DOHH2 (cell line): Measurements from ENCODE around the gene COTL1.

Experiments used
- H3F3A ChIP-seq: fragments of 200-600 bp; sonication (generic), shearing (Covaris generic); 2 replicates; pipeline ENCODE4 v1.6.0; 2016; ENCODE audit warnings: antibody characterized with exemption, mild to moderate bottlenecking; ENCODE audit not compliant: control insufficient read depth, insufficient read depth
- H3K27ac ChIP-seq: fragments of 200-600 bp; sonication (generic); 2 replicates; pipeline ENCODE4 v1.5.1; 2014; ENCODE audit warnings: low read depth, mild to moderate bottlenecking, low read length, moderate library complexity
- H3K27me3 ChIP-seq: fragments of 200-600 bp; sonication (generic); 2 replicates; pipeline ENCODE4 v1.6.1; 2014; ENCODE audit warnings: mild to moderate bottlenecking, low read length, mixed read lengths; ENCODE audit not compliant: control insufficient read depth
- H3K36me3 ChIP-seq: fragments of 200-600 bp; sonication (generic); 2 replicates; pipeline ENCODE4 v1.6.1; 2014; ENCODE audit warnings: mild to moderate bottlenecking, low read length, moderate library complexity, mixed read lengths; ENCODE audit not compliant: control insufficient read depth
- H3K4me1 ChIP-seq: fragments of 200-600 bp; sonication (generic); 2 replicates; pipeline ENCODE4 v1.6.1; 2014; ENCODE audit warnings: mild to moderate bottlenecking, low read length, mixed read lengths; ENCODE audit not compliant: control insufficient read depth
- H3K4me2 ChIP-seq: fragments of 200-600 bp; sonication (generic); 2 replicates; pipeline ENCODE4 v1.6.0; 2014; ENCODE audit warnings: mild to moderate bottlenecking, low read length, moderate library complexity
- H3K4me3 ChIP-seq: fragments of 200-600 bp; sonication (generic); 2 replicates; pipeline ENCODE4 v1.5.1; 2014; ENCODE audit warnings: mild to moderate bottlenecking, low read length, mixed read lengths
- H3K79me2 ChIP-seq: fragments of 200-600 bp; sonication (generic); 2 replicates; pipeline ENCODE4 v1.6.1; 2014; ENCODE audit warnings: mild to moderate bottlenecking, low read length, mixed read lengths; ENCODE audit not compliant: control insufficient read depth
- H3K9me2 ChIP-seq: fragments of 200-600 bp; sonication (generic); replicated peaks from 2 replicates; pipeline ENCODE4 v1.6.1; 2014; ENCODE audit warnings: mild to moderate bottlenecking, low read length, mixed read lengths; ENCODE audit not compliant: control insufficient read depth
- H3K9me3 ChIP-seq: fragments of 200-600 bp; sonication (generic); 2 replicates; pipeline ENCODE4 v1.6.1; 2014; ENCODE audit warnings: antibody characterized with exemption, low read length, mixed read lengths; ENCODE audit not compliant: control insufficient read depth, insufficient read depth
- H4K20me1 ChIP-seq: fragments of 200-600 bp; sonication (generic); 2 replicates; pipeline ENCODE4 v1.6.0; 2014; ENCODE audit warnings: low read depth, mild to moderate bottlenecking, antibody characterized with exemption, low read length, moderate library complexity; ENCODE audit not compliant: control insufficient read depth, insufficient read depth
- CTCF ChIP-seq: fragments of 200-600 bp; sonication (generic); IDR thresholded peaks from one replicate; pipeline ENCODE4 v1.5.1; 2014; ENCODE audit warnings: antibody characterized with exemption, mild to moderate bottlenecking, low read depth, low read length; ENCODE audit not compliant: poor library complexity, severe bottlenecking
- EZH2phosphoT487 ChIP-seq: fragments of 200-600 bp; sonication (generic); IDR thresholded peaks from 2 replicates; pipeline ENCODE4 v1.6.1; 2017; ENCODE audit warnings: borderline replicate concordance, mild to moderate bottlenecking, antibody characterized with exemption, low read length, moderate library complexity, mixed read lengths

COTL1 gene

GRCh38 chr16:84640145-84640544 is 22.3 kb upstream of the COTL1 start:
- H3K9me2 ChIP-seq: no peaks in the 10 kb centered on the region
- TF ChIP-seq CTCF (no peak), EZH2phosphoT487 (no peak)
- H3K27ac ChIP-seq: no peak overlapping the region
- no peaks in the 10 kb centered on the region for H4K20me1 ChIP-seq
- H3F3A ChIP-seq: peaks cover 7% of the 10 kb centered on the region
- no peak overlapping the region for H3K4me3 ChIP-seq
- peak overlapping the region; percentile 78; the same call in 1 of the 2 replicates for H3K4me2 ChIP-seq
- no peaks in the 10 kb centered on the region for H3K79me2 ChIP-seq
- H3K4me1 ChIP-seq: peaks cover 66% of the 10 kb centered on the region
- no peaks in the 10 kb centered on the region for H3K36me3 ChIP-seq
- H3K27me3 ChIP-seq: no peaks in the 10 kb centered on the region
- H3K9me3 ChIP-seq: no peaks in the 10 kb centered on the region

- Histone ChIP-seq H3K79me2 (no peaks in the 10 kb centered on the region), H3F3A (peaks cover 7% of the 10 kb centered on the region), H4K20me1 (no peaks in the 10 kb centered on the region), H3K4me3 (no peak overlapping the region), H3K36me3 (no peaks in the 10 kb centered on the region), H3K9me3 (no peaks in the 10 kb centered on the region), H3K27ac (no peak overlapping the region), H3K4me1 (peaks cover 50% of the 10 kb centered on the region), H3K4me2 (no peak overlapping the region), H3K27me3 (no peaks in the 10 kb centered on the region), H3K9me2 (no peaks in the 10 kb centered on the region)
- TF ChIP-seq EZH2phosphoT487: no peak
- TF ChIP-seq CTCF: no peak
These were observed 20.4 kb upstream of the COTL1 start for GRCh38 chr16:84638231-84638806.

GRCh38 chr16:84637709-84638108 is 19.8 kb upstream of the COTL1 start:
- peaks cover 44% of the 10 kb centered on the region for H3K4me1 ChIP-seq
- H3K4me3 ChIP-seq: no peak overlapping the region
- no peaks in the 10 kb centered on the region for H3K9me2 ChIP-seq
- H3K4me2 ChIP-seq: peak overlapping the region; percentile 15
- H3K9me3 ChIP-seq: no peaks in the 10 kb centered on the region
- no peaks in the 10 kb centered on the region for H3K79me2 ChIP-seq
- H3F3A ChIP-seq: peaks cover 7% of the 10 kb centered on the region
- H3K27me3 ChIP-seq: no peaks in the 10 kb centered on the region
- H3K36me3 ChIP-seq: no peaks in the 10 kb centered on the region
- H3K27ac ChIP-seq: no peak overlapping the region
- no peaks in the 10 kb centered on the region for H4K20me1 ChIP-seq
- TF ChIP-seq CTCF (no peak), EZH2phosphoT487 (no peak)
